ENCODE results near the gene NOXO1.

Gene NOXO1

GRCh38 chr16:1997494-1998359 is 16.5 kb upstream of the NOXO1 start:
- no peak for DNase-seq

DNA sequence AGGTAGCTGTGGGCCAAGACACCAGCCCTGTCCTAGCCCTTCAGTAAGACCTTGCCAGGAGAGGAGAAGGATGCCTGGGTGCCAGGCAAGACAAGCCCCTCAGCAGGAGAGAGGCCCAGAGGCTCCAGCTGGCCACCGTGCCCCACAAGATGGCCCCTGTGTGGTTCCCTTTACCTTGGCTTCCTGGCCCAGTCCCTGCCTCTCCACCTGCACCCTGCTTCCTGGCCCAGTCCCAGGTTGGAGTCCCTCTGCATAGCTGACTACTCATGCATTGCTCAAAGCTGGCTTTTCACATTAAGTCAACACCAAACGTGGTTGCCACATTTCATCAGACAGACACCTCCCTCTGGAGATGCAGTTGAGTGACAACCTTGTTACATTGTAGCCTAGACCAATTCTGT is 12.5 kb upstream of the NOXO1 start:
- no peak for DNase-seq

- DNase-seq: no peak
Measured at GRCh38 chr16:1992704-1993317, 11.5 kb upstream of the NOXO1 start.

- peak; percentile 18 to 61 for DNase-seq
Measured at GRCh38 chr16:1991948-1992703, 10.9 kb upstream of the NOXO1 start.

GRCh38 chr16:1991588-1991947 is 10.3 kb upstream of the NOXO1 start:
- DNase-seq: no peak

GRCh38 chr16:1991135-1991551 is 9.9 kb upstream of the NOXO1 start:
- DNase-seq: no peak

GRCh38 chr16:1990351-1991134 is 9.3 kb upstream of the NOXO1 start:
- no peak for DNase-seq

GRCh38 chr16:1990101-1990350 is 8.8 kb upstream of the NOXO1 start:
- no peak for DNase-seq

GRCh38 chr16:1989209-1990100 is 8.2 kb upstream of the NOXO1 start, which contains the start of gene SYNGR3:
TSS of gene SYNGR3 (plus strand) at chr16:1989970. CDS start at chr16:1990103, 133 bp downstream.
- DNase-seq: peak in 1 of 2 experiments; percentile 55

DNA sequence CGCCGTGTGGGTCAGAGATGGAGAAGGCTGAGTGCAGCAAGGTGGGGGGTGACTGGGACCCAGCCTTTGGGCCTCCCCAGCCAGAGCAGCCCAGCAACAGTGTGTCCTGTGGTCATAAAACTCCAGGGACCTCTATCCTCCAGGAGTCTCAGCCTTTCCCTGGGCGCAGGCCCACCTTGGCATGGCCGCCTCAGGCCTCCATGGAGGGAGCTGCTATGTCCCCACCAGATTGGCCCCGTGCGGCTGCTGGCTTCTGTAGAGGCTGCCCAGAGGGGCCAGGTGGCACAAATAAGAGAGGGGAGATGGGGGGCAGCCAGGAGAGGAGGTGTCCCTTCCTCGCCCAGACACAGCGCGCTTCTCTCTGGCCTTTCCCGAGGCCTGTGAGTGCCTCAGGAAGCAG is 5.9 kb upstream of the NOXO1 start:
- DNase-seq: no peak

- DNase-seq: no peak
Measured at GRCh38 chr16:1985466-1986150, 4.3 kb upstream of the NOXO1 start.

GRCh38 chr16:1984347-1985225 is 3.3 kb upstream of the NOXO1 start:
- DNase-seq: peak in 1 of 2 experiments; percentile 59

- DNase-seq: peak; percentile 89 to 94
Measured at GRCh38 chr16:1983544-1984346, 2.5 kb upstream of the NOXO1 start, which contains the start of gene GFER. TSS of gene GFER (plus strand) at chr16:1984193. CDS start at chr16:1984219, 26 bp downstream.

DNA sequence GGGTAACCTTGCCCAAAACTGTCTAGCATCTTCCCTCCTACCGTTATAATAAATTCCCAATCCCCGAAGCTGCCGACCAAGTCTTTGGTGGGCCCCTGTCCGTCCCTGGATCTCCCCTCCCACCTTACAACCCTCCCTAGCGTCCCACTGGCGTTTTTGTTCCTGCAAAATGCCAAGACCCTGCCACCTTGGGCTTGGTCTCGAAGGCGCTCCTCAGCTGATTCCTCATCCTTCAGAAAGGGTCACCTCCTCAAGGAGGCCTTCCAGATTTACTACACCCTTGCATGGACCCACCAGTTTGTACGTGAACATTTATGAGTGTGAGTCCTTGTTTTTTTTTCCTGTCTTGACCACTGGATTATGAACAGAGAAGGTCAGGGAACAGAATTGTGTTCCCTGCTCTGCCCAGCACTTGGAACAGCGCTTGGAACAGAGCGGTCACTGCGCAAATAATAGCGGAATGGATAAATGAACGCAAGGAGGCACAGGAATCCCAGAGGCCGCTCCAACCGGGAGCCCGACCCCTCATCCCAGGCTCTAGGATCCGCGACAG is 1.8 kb upstream of the NOXO1 start:
- DNase-seq: no peak

DNA sequence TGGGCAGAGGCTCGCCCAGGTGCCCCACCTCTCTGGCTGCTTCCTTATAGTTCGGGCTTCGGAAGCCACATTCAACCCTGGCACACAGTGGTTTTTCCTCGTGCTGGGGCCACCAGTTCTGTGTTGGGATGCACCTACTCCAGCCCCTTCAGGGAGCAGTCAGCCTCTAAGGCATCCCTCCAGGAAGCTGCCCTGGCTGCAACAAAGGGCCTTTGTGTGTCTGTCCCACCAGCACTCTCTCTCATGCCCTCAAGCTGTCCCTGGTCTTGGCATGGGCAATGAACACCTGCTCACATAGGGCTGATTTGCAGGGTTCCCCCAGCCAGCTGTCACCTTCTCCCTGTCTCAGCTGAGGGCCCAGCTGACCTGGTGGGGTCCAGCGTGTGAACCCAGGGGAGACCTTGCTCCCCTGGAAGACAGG is 754 bp upstream of the NOXO1 start:
- DNase-seq: peak; percentile 47 to 50

- DNase-seq: no peak
Measured at GRCh38 chr16:1980770-1981087, 540 bp downstream of the NOXO1 start.

- no peak for DNase-seq
Measured at GRCh38 chr16:1980030-1980769, 1.1 kb downstream of the NOXO1 start.

GRCh38 chr16:1979271-1980029 is 1.8 kb downstream of the NOXO1 start:
- no peak for DNase-seq

All from NCI-H524 (cell line).